Prostate gland (tissue), 1 donor: Measurements from ENCODE around the gene GALNT6.

ENCODE experiments used
- POLR2A ChIP-seq: fragments of 450-650 bp; IDR thresholded peaks from one replicate; pipeline ENCODE4 v1.6.1; 2016; ENCODE audit warnings: antibody characterized with exemption, mild to moderate bottlenecking
- POLR2AphosphoS5 ChIP-seq: sonication (generic); formaldehyde crosslinking; IDR thresholded peaks from one replicate; pipeline ENCODE4 v1.6.1; 2017; ENCODE audit warnings: antibody characterized with exemption

DNA sequence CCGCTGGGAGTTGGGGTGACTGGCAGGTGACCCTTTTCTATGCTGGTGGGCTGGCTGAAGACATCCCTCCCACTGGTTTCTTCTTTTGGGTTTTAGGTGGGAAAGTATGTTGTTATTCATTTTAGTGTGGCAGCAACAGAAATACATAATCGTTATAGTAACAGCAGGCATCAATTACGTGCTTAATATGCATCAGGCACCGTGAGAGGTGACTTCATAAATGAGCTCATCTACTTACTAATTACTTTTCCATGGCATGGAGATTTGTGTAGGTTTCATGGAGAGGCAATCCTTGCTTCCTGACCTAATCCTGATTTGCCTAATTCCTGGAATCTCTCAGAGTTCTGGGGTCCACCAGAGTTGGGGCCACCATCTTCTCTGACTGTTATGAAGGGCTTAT is 31.4 kb downstream of the GALNT6 start:
- TF ChIP-seq POLR2AphosphoS5 (no peak), POLR2A (no peak)
